Measurements from ENCODE around the gene INTS11.

Gene INTS11

GRCh38 chr1:1324524-1325287 is at the start of gene INTS11, which contains the start of gene CPTP:
Gene INTS11, minus strand, starts transcription at chr1:1324660. Its CDS starts 52 bp downstream, at chr1:1324608.
Gene CPTP, plus strand, starts transcription at chr1:1324802. Its CDS starts 2,109 bp downstream, at chr1:1326911.
- no peak for TF ChIP-seq CTCF (IDR thresholded peaks at IDR 0.05)

DNA sequence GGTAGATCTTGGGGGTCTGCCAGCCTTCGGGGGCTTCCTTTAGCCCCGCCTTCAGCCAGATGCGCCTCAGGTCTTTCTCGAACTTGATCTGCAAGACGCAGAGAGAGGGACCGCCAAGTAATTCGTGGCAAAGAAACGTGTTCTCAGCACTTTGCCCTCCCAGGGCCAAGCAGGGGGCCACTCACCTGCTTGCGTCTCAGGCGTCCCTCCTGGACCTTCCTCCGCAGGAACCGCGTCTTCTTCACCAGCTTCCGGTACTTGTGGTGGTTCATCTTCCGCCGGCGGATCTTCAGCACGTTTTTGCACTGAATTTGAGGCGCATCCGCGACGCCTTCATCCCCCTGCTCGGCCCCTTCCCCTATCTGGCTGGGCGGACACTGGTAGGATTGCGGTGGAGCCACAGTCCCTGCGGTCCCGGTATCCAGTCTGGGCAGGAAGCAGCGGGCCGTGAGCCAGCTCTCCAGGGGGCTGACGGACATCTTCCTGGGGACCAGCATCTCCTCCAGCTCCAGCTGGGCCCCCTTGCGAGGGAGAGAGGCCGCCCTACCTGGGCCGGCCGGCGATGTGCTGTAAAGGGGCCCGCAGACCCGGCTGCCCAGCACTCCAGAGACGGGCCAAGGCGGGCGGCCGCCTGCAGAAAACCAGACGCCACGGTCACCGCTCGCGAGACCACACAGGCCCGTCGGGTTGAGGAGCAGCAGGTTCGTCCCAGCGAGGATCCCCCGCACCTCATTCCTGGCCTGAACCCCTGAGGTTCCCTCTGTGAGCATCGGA is 49.5 kb upstream of the INTS11 start:
- no peak for TF ChIP-seq CTCF (IDR thresholded peaks at IDR 0.05)

DNA sequence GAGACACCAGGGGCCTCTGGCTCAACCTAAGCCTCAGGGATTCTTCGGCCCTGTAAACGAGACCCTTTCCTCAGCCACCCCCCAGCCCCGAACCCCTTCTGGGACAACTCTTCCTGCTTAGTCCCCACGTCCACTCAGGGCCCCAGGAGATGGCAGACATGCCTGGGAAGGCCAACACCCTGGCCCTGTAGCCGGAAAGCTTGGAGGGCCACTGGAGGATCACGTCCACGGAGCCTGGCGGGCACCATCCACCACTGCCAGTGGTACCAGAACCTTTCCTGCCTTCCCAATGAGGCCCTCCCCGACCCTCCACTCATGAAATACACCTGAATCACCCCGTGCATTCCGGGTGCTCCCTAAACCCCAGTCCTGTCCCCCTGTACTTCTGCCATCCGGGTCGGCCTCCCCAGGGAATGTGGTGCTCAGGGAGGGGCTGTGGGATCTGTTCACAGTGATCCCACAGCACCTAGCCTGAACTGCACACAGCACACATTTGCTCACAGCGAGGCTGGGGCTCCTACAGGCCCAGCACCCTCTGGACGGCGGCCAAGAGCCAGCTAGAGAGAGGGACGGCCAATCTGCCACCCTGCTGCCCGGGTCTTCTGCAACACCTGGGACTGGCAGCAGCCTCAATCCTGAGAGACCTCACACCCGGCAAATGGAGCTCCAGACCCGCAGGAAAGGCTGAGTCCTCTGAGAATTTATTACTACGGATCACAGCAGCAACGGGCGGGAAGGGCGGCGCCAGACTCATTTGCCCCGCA is 48.8 kb upstream of the INTS11 start:
- no peak for TF ChIP-seq CTCF (IDR thresholded peaks at IDR 0.05)

- peak; percentile 96 for TF ChIP-seq CTCF (IDR thresholded peaks at IDR 0.05)
Observed at GRCh38 chr1:1371746-1372711, 47.6 kb upstream of the INTS11 start.

DNA sequence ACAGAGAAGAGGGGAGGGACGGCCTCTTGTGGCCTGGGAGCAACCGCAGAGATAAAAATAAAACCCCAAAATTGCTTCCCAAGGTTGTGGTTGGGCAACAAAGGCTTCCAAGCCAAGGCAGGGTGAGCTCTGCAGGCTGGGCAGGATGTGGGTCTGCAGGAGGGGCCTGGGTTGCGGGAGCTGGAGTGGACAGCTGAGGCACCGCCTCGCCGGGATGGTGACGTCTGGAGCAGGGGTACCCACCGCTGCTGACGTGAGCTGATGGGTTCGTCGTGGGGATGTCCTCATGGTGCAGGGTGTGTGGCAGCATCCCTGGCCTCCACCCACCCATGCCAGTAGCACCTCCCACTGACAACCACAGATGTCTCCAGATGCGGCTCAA is 46.9 kb upstream of the INTS11 start:
- no peak for TF ChIP-seq CTCF (IDR thresholded peaks at IDR 0.05)

- TF ChIP-seq CTCF (IDR thresholded peaks at IDR 0.05): no peak
Observed at GRCh38 chr1:1370771-1371300, 46.4 kb upstream of the INTS11 start.
